Endothelial cell of umbilical vein (primary cell): ENCODE data around the gene C6orf163. TPM values are rescaled to one million over a fixed set of nuclear protein-coding genes. Genes with fewer than 3 reads are reported as not detected.

Experiments used
- BruUV-seq: library from RNA; stranded (reverse); fragments of 400-500 nt; replicated peaks from 2 replicates; lab custom pipeline; 2021; lab: Mats Ljungman, UMichigan
- CTCF ChIA-PET: fragments of 300-600, 350-600 bp; sonication (Branson Sonifier 250); formaldehyde crosslinking; loops from one replicate; lab custom pipeline; 2021; ENCODE audit warnings: antibody characterized with exemption, inconsistent platforms; lab: Charles Lee
- POLR2A ChIA-PET: fragments of 300-600, 350-600 bp; sonication (Branson Sonifier 250); formaldehyde crosslinking; loops from one replicate; lab custom pipeline; 2021; ENCODE audit warnings: antibody characterized with exemption, inconsistent platforms; lab: Charles Lee
- DNase-seq: peaks from one replicate; pipeline ENCODE4 v3.0.0-alpha.2; 2011; ENCODE audit warnings: low read depth, low spot score
- FAIRE-seq: peaks from 2 replicates; lab custom pipeline; 2011; peaks lifted over from hg19 to GRCh38; lab: Jason Lieb, UNC
- H2AFZ ChIP-seq: 2 replicates; pipeline ENCODE4 v1.6.0; 2012; ENCODE audit warnings: low read depth, low read length, control low read depth, inconsistent platforms
- H3K27ac ChIP-seq: 2 replicates; pipeline ENCODE4 v1.5.1; 2011; ENCODE audit warnings: low read depth, mild to moderate bottlenecking, control low read depth, low read length, moderate library complexity; ENCODE audit not compliant: insufficient read depth
- H3K27me3 ChIP-seq, 2 experiments: 2 replicates each; pipeline versions ENCODE4 v1.6.0 to v1.6.1; 2011; ENCODE audit warnings: low read length in 2 of 2, mixed read lengths in 1 of 2; ENCODE audit not compliant: control insufficient read depth in 2 of 2, insufficient read depth in 2 of 2
- H3K36me3 ChIP-seq, 2 experiments: 2 replicates in 1 of 2; 3 replicates in 1 of 2; pipeline ENCODE4 v1.5.1; 2011; ENCODE audit warnings: low read length in 2 of 2, mild to moderate bottlenecking in 1 of 2, moderate library complexity in 1 of 2; ENCODE audit not compliant: control insufficient read depth in 2 of 2, insufficient read depth in 2 of 2; ENCODE audit errors: extremely low read depth in 1 of 2
- H3K4me1 ChIP-seq: 3 replicates; pipeline ENCODE4 v1.5.1; 2011; ENCODE audit warnings: mild to moderate bottlenecking, low read length; ENCODE audit not compliant: control insufficient read depth, insufficient read depth; ENCODE audit errors: extremely low read depth
- H3K4me2 ChIP-seq: 2 replicates; pipeline ENCODE4 v1.6.1; 2011; ENCODE audit warnings: low read length, control low read depth, mixed read lengths; ENCODE audit not compliant: insufficient read depth
- H3K4me3 ChIP-seq, 3 experiments: fragments of 200-600 bp in 1 of 3; sonication (generic), shearing (Covaris generic) in 1 of 3; replicated peaks in 1 of 3; 2 replicates each; pipeline ENCODE4 v1.5.1; 2011 to 2016; ENCODE audit warnings: control low read depth in 3 of 3, low read length in 3 of 3, mild to moderate bottlenecking in 2 of 3, inconsistent platforms in 1 of 3, low read depth in 1 of 3, moderate library complexity in 1 of 3; ENCODE audit not compliant: insufficient read depth in 1 of 3
- H3K79me2 ChIP-seq: 2 replicates; pipeline ENCODE4 v1.6.0; 2012; ENCODE audit warnings: low read length, inconsistent platforms; ENCODE audit not compliant: control insufficient read depth, insufficient read depth
- H3K9ac ChIP-seq: replicated peaks from 2 replicates; pipeline ENCODE3; 2011; ENCODE audit warnings: low read length, control low read depth; ENCODE audit not compliant: insufficient read depth; ENCODE audit errors: extremely low read depth
- H3K9me1 ChIP-seq: replicated peaks from 3 replicates; pipeline ENCODE4 v1.6.0; 2011; ENCODE audit warnings: mild to moderate bottlenecking, low read length; ENCODE audit not compliant: control insufficient read depth, insufficient read depth; ENCODE audit errors: extremely low read depth
- H3K9me3 ChIP-seq: replicated peaks from 2 replicates; pipeline ENCODE4 v1.5.1; 2012; ENCODE audit warnings: low read length, inconsistent platforms; ENCODE audit not compliant: control insufficient read depth, insufficient read depth
- H4K20me1 ChIP-seq: replicated peaks from 2 replicates; pipeline ENCODE3; 2011; ENCODE audit warnings: mild to moderate bottlenecking, low read length; ENCODE audit not compliant: control insufficient read depth, insufficient read depth; ENCODE audit errors: extremely low read depth
- CTCF ChIP-seq, 2 donors: IDR thresholded peaks; 1 replicate in 1 of 2; 2 replicates in 1 of 2; pipeline ENCODE4 v1.5.1; 2011; ENCODE audit warnings: low read length in 2 of 2, mild to moderate bottlenecking in 2 of 2, moderate library complexity in 2 of 2, control low read depth in 1 of 2, inconsistent platforms in 1 of 2, low read depth in 1 of 2; ENCODE audit not compliant: insufficient read depth in 1 of 2; ENCODE audit errors: extremely low read depth in 1 of 2
- EZH2 ChIP-seq: IDR thresholded peaks from 2 replicates; pipeline ENCODE4 v1.6.1; 2012; ENCODE audit warnings: borderline replicate concordance, low read depth, mild to moderate bottlenecking, moderate library complexity, low read length, inconsistent platforms; ENCODE audit not compliant: severe bottlenecking
- GATA2 ChIP-seq: IDR thresholded peaks from 2 replicates; pipeline ENCODE4 v1.7.0; 2011; ENCODE audit warnings: low read depth, mild to moderate bottlenecking, moderate library complexity, mixed read lengths, low read length; ENCODE audit not compliant: insufficient read length, insufficient read depth
- JUN ChIP-seq: IDR thresholded peaks from 2 replicates; pipeline ENCODE4 v1.6.1; 2011; ENCODE audit warnings: borderline replicate concordance, low read depth; ENCODE audit not compliant: insufficient read length, insufficient read depth
- MAX ChIP-seq: IDR thresholded peaks from 2 replicates; pipeline ENCODE4 v1.6.1; 2011; ENCODE audit not compliant: insufficient read depth, insufficient read length
- MYC ChIP-seq: IDR thresholded peaks from one replicate; pipeline ENCODE4 v1.6.1; 2011; ENCODE audit warnings: mild to moderate bottlenecking, low read depth, low read length
- POLR2A ChIP-seq: IDR thresholded peaks from 2 replicates; pipeline ENCODE4 v1.6.1; 2012; ENCODE audit warnings: low read depth, mild to moderate bottlenecking, control low read depth, low read length
- POLR2AphosphoS5 ChIP-seq: IDR thresholded peaks from 2 replicates; pipeline ENCODE4 v1.6.1; 2012; ENCODE audit warnings: low read depth, mild to moderate bottlenecking, control low read depth, low read length, moderate library complexity; ENCODE audit not compliant: insufficient read depth
- dilution Hi-C: fragments of 300-500 bp; cut with MboI; formaldehyde crosslinking; loops from one replicate; pipeline ENCODE4 v1.15.0; 2019; ENCODE audit warnings: low sequenced_read_pairs; ENCODE audit not compliant: extremely low pct_ligation_motif_present
- intact Hi-C: fragments of 100-400 bp; cut with micrococcal nuclease; formaldehyde crosslinking; loops from one replicate; pipeline ENCODE4 v1.10.0; 2022
- polyA plus RNA-seq, 4 experiments: library from polyadenylated mRNA; depleted of rRNA in 3 of 4; stranded (reverse) in 3 of 4; unstranded in 1 of 4; fragments of >200 nt; gene quantifications; 2 replicates each; pipeline versions ENCODE4 v1.2.1 to v1.2.3, GENCODE V29; 2011 to 2012; ENCODE audit warnings: missing spikeins in 1 of 4
- total RNA-seq: library from RNA; stranded (reverse); gene quantifications from 2 replicates; pipeline ENCODE4 v1.2.3, GENCODE V29; 2021

Gene C6orf163
- total and polyA plus RNA-seq, 2 donors (not counting 3 experiments of a cell fraction or from before 2014, with no cell fraction given) = 0.29 to 2.5 TPM

GRCh38 chr6:87408721-87409155, 64.1 kb downstream of the C6orf163 start:
- peak overlapping the region; percentile 99 for H2AFZ ChIP-seq
- no peaks in the 10 kb centered on the region for H3K9me3 ChIP-seq
- no peaks in the 10 kb centered on the region for H3K79me2 ChIP-seq
- no peaks in the 10 kb centered on the region for H4K20me1 ChIP-seq
- FAIRE-seq (no peak), DNase-seq (no peak)
- peaks cover 0 to 5% of the 10 kb centered on the region in 2 experiments for H3K27me3 ChIP-seq
- no peak for TF ChIP-seq MYC
- TF ChIP-seq MAX = no peak
- TF ChIP-seq GATA2 = no peak
- no peak for TF ChIP-seq JUN
- no peak for TF ChIP-seq POLR2A
- no peak for TF ChIP-seq CTCF (IDR thresholded peaks at IDR 0.05; ENCODE audit: extremely low read depth in 1 of 2, insufficient read depth in 1 of 2, low read depth in 1 of 2, low read length in 2 of 2)
- no peak for TF ChIP-seq EZH2
- TF ChIP-seq POLR2AphosphoS5 = no peak
- CTCF ChIA-PET = interaction anchor here (0.6 to 2.3 kb wide), 2 partner anchors 16 to 218 kb away, joined by 3 to 13 read pairs; no protein-coding TSS in a partner anchor
- intact Hi-C loops = loop anchor here (1.0 to 2.0 kb wide), 3 partner anchors 64 to 294 kb away; partner anchors contain the start of genes AKIRIN2, ORC3 and SLC35A1
- no peaks in the 10 kb centered on the region for H3K36me3 ChIP-seq
- H3K9me1 ChIP-seq = no peaks in the 10 kb centered on the region
- POLR2A ChIA-PET = no interaction called here
- no TSS peak for BruUV-seq
- dilution Hi-C loops = no loop called here
- peak overlapping the region; percentile 87 for H3K4me2 ChIP-seq
- H3K9ac ChIP-seq = peak overlapping the region; percentile 16
- peaks cover 10% of the 10 kb centered on the region for H3K4me1 ChIP-seq
- peak overlapping the region; percentile 24 to 97 (median 66) for H3K4me3 ChIP-seq
- H3K27ac ChIP-seq = no peak overlapping the region

Other genes starting within 250 kb of the C6orf163 start
- gene CGA, start 249.7 kb upstream of the C6orf163 start, total RNA-seq = not detected in 2 replicates
- 0.10 TPM in 1 of 2 replicates, not detected in the other for gene CGA, start 249.7 kb upstream of the C6orf163 start, polyA plus RNA-seq
- gene ZNF292, start 189.2 kb upstream of the C6orf163 start, total RNA-seq = 23.8 and 24.9 TPM in 2 replicates
- gene ZNF292, start 189.2 kb upstream of the C6orf163 start, polyA plus RNA-seq = 3.2 and 3.5 TPM in 2 replicates
- gene SMIM8, start 22.2 kb upstream of the C6orf163 start, total RNA-seq = 8.2 and 8.4 TPM in 2 replicates
- 1.6 and 2.0 TPM in 2 replicates for gene SMIM8, start 22.2 kb upstream of the C6orf163 start, polyA plus RNA-seq
- gene GJB7, start 15.5 kb upstream of the C6orf163 start, total RNA-seq = not detected in 2 replicates
- not detected in 2 replicates for gene GJB7, start 15.5 kb upstream of the C6orf163 start, polyA plus RNA-seq
- gene CFAP206, start 63.2 kb downstream of the C6orf163 start, total RNA-seq = 0.20 and 0.21 TPM in 2 replicates
- 0.05 and 0.15 TPM in 2 replicates for gene CFAP206, start 63.2 kb downstream of the C6orf163 start, polyA plus RNA-seq
- 12.9 and 13.0 TPM in 2 replicates for gene SLC35A1, start 128.2 kb downstream of the C6orf163 start, total RNA-seq
- 12.4 and 13.9 TPM in 2 replicates for gene SLC35A1, start 128.2 kb downstream of the C6orf163 start, polyA plus RNA-seq
- gene RARS2, start 245.2 kb downstream of the C6orf163 start, total RNA-seq = 33.7 and 34.0 TPM in 2 replicates
- 7.4 TPM in 2 replicates for gene RARS2, start 245.2 kb downstream of the C6orf163 start, polyA plus RNA-seq
- gene ORC3, start 245.3 kb downstream of the C6orf163 start, total RNA-seq = 17.9 and 20.1 TPM in 2 replicates
- 8.0 and 9.2 TPM in 2 replicates for gene ORC3, start 245.3 kb downstream of the C6orf163 start, polyA plus RNA-seq